BE2C (cell line): Measurements from ENCODE around the gene FCRL2.

Experiments
- DNase-seq: peaks from one replicate; pipeline ENCODE4 v3.0.0-alpha.2; 2020
- H3K27me3 ChIP-seq: fragments of 250-450 bp; sonication (Bioruptor Pico); 2 replicates; pipeline ENCODE4 v1.5.1; 2020; ENCODE audit warnings: mild to moderate bottlenecking
- H3K36me3 ChIP-seq: fragments of 250-450 bp; sonication (Bioruptor Pico); 2 replicates; pipeline ENCODE4 v1.5.1; 2020; ENCODE audit warnings: mild to moderate bottlenecking
- H3K4me1 ChIP-seq: fragments of 250-450 bp; sonication (Bioruptor Pico); 2 replicates; pipeline ENCODE4 v1.5.1; 2020
- H3K4me3 ChIP-seq: 2 replicates; pipeline ENCODE4 v1.5.1; 2011; ENCODE audit warnings: low read depth, low read length
- H3K9me3 ChIP-seq: fragments of 250-450 bp; sonication (Bioruptor Pico); 2 replicates; pipeline ENCODE4 v1.5.1; 2020
- TF ChIP-seq, protein P1 (sequence below): IDR thresholded peaks from 2 replicates; pipeline ENCODE4 v1.5.1; 2012; ENCODE audit warnings: mild to moderate bottlenecking, low read depth, low read length

FCRL2 gene

DNA sequence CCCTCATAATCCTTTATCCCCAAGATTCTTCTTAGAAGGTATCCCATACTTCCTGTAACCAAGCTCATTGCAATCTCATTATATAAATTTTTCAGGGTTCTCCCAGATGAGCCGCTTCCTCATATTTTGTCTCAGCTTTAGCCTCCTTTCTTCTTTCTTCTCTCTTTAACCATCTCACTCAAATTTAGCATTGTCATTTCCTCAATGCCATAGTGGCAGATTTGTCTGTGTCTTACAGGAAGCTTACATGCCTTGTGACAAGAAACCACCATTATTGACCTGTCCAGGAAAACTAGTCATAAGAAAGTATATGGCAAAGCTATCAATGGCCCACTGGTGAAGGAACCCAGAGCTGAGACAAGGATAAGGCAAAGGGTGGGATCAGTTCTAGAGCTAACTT, 6.0 kb upstream of the FCRL2 start:
- H3K4me1 ChIP-seq, result no peaks in the 10 kb centered on the region
- no peaks in the 10 kb centered on the region for H3K36me3 ChIP-seq
- no peak overlapping the region for H3K4me3 ChIP-seq
- H3K27me3 ChIP-seq, result no peaks in the 10 kb centered on the region
- H3K9me3 ChIP-seq, result no peaks in the 10 kb centered on the region
- TF ChIP-seq, protein P1, sequence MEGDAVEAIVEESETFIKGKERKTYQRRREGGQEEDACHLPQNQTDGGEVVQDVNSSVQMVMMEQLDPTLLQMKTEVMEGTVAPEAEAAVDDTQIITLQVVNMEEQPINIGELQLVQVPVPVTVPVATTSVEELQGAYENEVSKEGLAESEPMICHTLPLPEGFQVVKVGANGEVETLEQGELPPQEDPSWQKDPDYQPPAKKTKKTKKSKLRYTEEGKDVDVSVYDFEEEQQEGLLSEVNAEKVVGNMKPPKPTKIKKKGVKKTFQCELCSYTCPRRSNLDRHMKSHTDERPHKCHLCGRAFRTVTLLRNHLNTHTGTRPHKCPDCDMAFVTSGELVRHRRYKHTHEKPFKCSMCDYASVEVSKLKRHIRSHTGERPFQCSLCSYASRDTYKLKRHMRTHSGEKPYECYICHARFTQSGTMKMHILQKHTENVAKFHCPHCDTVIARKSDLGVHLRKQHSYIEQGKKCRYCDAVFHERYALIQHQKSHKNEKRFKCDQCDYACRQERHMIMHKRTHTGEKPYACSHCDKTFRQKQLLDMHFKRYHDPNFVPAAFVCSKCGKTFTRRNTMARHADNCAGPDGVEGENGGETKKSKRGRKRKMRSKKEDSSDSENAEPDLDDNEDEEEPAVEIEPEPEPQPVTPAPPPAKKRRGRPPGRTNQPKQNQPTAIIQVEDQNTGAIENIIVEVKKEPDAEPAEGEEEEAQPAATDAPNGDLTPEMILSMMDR, result no peak
- DNase-seq, result no peak

DNA sequence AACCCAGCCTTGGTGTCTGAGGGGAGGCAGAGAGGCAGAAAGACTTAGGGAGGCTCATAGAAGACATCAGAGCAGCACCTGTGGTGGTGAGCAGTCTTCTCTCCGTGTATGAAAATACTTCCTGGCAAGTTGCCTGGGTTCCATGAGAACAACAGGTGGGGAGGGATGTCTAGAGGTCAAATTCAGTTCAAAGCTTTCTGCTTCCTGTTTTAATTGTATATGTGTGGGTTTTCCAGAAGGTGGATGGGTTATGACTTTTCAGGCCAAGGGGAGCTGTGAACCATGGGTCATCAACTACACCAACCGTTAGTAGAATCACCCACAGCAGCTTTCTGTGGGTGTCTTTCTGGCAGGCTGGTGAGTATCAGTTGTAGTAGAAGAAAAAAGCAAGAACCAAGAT, 4.1 kb upstream of the FCRL2 start:
- Histone ChIP-seq H3K4me1 (no peaks in the 10 kb centered on the region), H3K36me3 (no peaks in the 10 kb centered on the region), H3K4me3 (no peak overlapping the region), H3K9me3 (no peaks in the 10 kb centered on the region), H3K27me3 (no peaks in the 10 kb centered on the region)
- DNase-seq, result no peak
- TF ChIP-seq, protein P1, result no peak

DNA sequence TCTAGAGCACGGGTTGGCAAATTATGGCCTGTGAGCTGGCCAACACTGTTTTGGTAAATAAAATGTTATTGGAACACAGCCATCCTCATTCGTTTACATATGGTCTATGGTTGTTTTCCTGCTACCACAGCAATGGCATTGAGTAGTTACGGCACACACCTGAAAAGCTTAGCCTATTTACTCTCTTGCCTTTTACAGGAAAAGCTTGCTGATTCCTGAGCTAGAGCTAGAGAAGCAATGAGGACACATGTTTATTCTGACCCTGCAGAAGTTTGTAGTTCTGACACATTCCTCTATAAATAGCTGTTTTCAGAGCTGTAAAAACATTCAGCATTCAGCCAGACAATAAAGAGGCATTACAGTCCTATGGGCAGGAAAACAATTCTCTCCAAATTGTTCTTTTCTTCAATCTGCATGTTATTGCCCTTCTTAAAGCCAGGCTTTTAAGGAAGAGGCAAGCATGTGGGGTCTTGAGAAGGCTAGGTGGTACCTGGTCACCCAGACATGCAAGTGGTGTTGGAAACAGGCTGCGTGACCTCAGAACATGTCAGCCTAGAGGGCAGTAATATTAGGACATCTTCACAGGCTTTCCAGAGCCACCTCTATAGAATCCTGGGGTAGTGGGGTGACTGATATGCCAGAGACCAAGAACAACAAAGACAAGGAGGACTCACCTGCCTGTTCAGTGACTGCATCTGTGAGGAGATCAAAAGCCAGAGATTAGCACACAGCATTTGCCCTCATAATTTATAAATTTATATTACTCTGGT, 1.6 kb downstream of the FCRL2 start:
- Histone ChIP-seq H3K4me3 (no peak overlapping the region), H3K36me3 (no peaks in the 10 kb centered on the region), H3K27me3 (no peaks in the 10 kb centered on the region), H3K4me1 (no peaks in the 10 kb centered on the region), H3K9me3 (no peaks in the 10 kb centered on the region)
- DNase-seq, result no peak
- TF ChIP-seq, protein P1, result no peak

DNA sequence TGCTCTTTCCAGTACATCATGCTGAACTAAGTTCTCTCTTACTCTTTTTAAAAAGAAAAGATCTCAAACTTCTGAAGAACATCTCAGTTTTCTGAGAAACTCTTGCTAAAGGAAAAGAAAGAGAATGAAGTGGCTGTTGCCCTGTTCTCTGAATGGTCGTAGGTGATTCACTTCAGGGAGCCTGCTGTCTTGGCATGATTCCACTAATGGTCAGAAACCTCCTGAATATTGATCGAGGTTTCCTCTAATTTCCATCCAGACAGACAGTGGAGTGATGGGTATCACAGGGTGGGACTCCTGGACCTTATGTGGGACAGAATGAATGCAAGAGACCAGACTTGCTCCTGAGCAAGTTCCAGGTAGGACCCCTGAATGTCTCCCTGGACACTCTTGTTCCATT, 2.5 kb downstream of the FCRL2 start:
- Histone ChIP-seq H3K4me1 (no peaks in the 10 kb centered on the region), H3K36me3 (no peaks in the 10 kb centered on the region), H3K27me3 (no peaks in the 10 kb centered on the region), H3K4me3 (no peak overlapping the region), H3K9me3 (no peaks in the 10 kb centered on the region)
- DNase-seq, result no peak
- TF ChIP-seq, protein P1, result no peak

DNA sequence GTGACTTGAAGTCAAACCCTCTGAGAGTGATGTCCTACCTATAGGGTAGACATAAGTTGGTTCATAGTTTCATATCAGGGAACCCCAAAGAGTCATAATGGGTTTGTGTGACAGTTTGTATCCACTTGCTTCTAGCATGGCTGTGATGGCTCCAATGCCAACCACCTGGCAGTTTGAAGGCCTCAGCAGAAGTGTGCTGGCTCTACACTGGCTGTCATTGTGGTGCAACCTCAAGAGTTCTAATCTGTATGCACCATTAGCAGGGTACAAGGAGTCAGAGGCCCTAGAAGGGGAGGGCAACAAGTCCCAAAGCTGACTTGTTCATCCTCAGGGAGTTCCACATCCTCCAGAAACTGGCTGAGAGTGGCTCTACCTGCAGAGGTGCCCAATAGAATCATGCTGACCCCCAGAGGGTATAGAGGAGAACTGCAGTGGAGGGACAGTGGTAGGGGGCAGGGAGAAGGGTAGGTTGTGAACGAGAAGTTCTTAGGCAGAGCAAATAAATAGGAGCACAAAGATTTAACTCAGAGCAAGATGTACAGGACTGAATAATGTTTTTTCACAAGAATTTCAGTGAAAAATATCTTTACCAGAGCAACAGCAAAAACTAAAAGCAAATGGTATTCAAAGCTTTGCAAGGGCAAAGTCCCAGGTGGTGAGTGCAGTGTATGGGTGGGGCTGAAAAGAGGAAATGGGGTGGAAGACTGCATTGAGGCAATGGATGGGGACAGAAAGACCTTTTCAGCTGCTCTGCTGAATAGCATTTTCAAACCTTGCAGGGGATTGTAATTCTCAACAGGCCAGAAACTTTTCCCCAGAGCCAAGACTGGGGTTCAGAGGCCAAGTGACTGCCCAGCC, 3.2 kb downstream of the FCRL2 start:
- Histone ChIP-seq H3K4me1 (no peaks in the 10 kb centered on the region), H3K9me3 (no peaks in the 10 kb centered on the region), H3K36me3 (no peaks in the 10 kb centered on the region), H3K4me3 (no peak overlapping the region), H3K27me3 (no peaks in the 10 kb centered on the region)
- TF ChIP-seq, protein P1, result 0 out of 2 replicates have a peak, but pooled peaks have one; percentile 9
- DNase-seq, result no peak
